Measurements from ENCODE around the gene MPV17. TPM values are rescaled to one million over a fixed set of nuclear protein-coding genes. Genes with fewer than 3 reads are reported as not detected.

Gene MPV17
- total RNA-seq, 4 donors from 2014 or later, result 56.8 to 88.7 (median 77.1) TPM

GRCh38 chr2:27278010-27278409 lies 44.9 kb downstream of the MPV17 start:
- no peak for TF ChIP-seq CTCF (IDR thresholded peaks at IDR 0.05; ENCODE audit: low read depth)

- no peak for TF ChIP-seq CTCF (IDR thresholded peaks at IDR 0.05; ENCODE audit: low read depth)
These were observed 47.4 kb downstream of the MPV17 start, which contains the start of gene DNAJC5G for GRCh38 chr2:27275211-27276150. Gene DNAJC5G (plus strand): TSS chr2:27275433. CDS start chr2:27276729, 1,296 bp downstream.

GRCh38 chr2:27271631-27272340 lies 51.1 kb downstream of the MPV17 start:
- TF ChIP-seq CTCF (IDR thresholded peaks at IDR 0.05; ENCODE audit: low read depth), result no peak

- no peak for TF ChIP-seq CTCF (IDR thresholded peaks at IDR 0.05; ENCODE audit: low read depth)
These were observed 52.2 kb downstream of the MPV17 start for GRCh38 chr2:27270670-27271069.

- no peak for TF ChIP-seq CTCF (IDR thresholded peaks at IDR 0.05; ENCODE audit: low read depth)
These were observed 52.8 kb downstream of the MPV17 start for GRCh38 chr2:27270131-27270530.

- no peak for TF ChIP-seq CTCF (IDR thresholded peaks at IDR 0.05; ENCODE audit: low read depth)
These were observed 57.4 kb downstream of the MPV17 start for GRCh38 chr2:27265536-27265870.

Measured in subcutaneous adipose tissue (tissue), 4 donors.